ENCODE data around the gene RGS3.
A peak's percentile ranks its signal among the peaks of the same experiment; 100 is the strongest.

The RGS3 gene

GRCh38 chr9:113511856-113512761 is 48.6 kb downstream of the RGS3 start:
- ATAC-seq, result peak; percentile 64
- TF ChIP-seq CREB5 (CRISPR knock-in tag; IDR thresholded peaks at IDR 0.05; ENCODE audit: low read depth), result no peak

- no peak for TF ChIP-seq RARB (CRISPR knock-in tag; IDR thresholded peaks at IDR 0.05)
- no peak for TF ChIP-seq ZNF565 (CRISPR knock-in tag; conservative IDR thresholded peaks at IDR 0.05; ENCODE audit: low read depth)
- no peak for TF ChIP-seq GLIS3 (CRISPR knock-in tag; IDR thresholded peaks at IDR 0.05)
Measured at GRCh38 chr9:113513111-113513510, 49.6 kb downstream of the RGS3 start.

GRCh38 chr9:113513536-113513935 is 50.0 kb downstream of the RGS3 start:
- no peak for TF ChIP-seq PPARA (CRISPR knock-in tag; IDR thresholded peaks at IDR 0.05; ENCODE audit: borderline replicate concordance)
- no peak for TF ChIP-seq BACH2 (CRISPR knock-in tag; IDR thresholded peaks at IDR 0.05; ENCODE audit: borderline replicate concordance)
- no peak for TF ChIP-seq PATZ1 (CRISPR knock-in tag; IDR thresholded peaks at IDR 0.05; ENCODE audit: borderline replicate concordance)
- no peak for TF ChIP-seq TCF4 (CRISPR knock-in tag; IDR thresholded peaks at IDR 0.05; ENCODE audit: borderline replicate concordance)
- no peak for TF ChIP-seq ZNF70 (CRISPR knock-in tag; IDR thresholded peaks at IDR 0.05)
- TF ChIP-seq TSHZ2 (CRISPR knock-in tag; IDR thresholded peaks at IDR 0.05), result no peak
- no peak for TF ChIP-seq TOX (CRISPR knock-in tag; IDR thresholded peaks at IDR 0.05; ENCODE audit: borderline replicate concordance)
- no peak for TF ChIP-seq ZNF565 (CRISPR knock-in tag; conservative IDR thresholded peaks at IDR 0.05; ENCODE audit: low read depth)
- TF ChIP-seq SNAI2 (CRISPR knock-in tag; IDR thresholded peaks at IDR 0.05), result no peak
- TF ChIP-seq CSDC2 (CRISPR knock-in tag; IDR thresholded peaks at IDR 0.05), result no peak
- no peak for TF ChIP-seq RARB (CRISPR knock-in tag; IDR thresholded peaks at IDR 0.05)
- TF ChIP-seq ZFP30 (CRISPR knock-in tag; IDR thresholded peaks at IDR 0.05), result no peak
- TF ChIP-seq CSRNP3 (CRISPR knock-in tag; IDR thresholded peaks at IDR 0.05), result no peak
- TF ChIP-seq OSR1 (CRISPR knock-in tag; IDR thresholded peaks at IDR 0.05), result no peak
- no peak for TF ChIP-seq ESRRG (CRISPR knock-in tag; IDR thresholded peaks at IDR 0.05)
- TF ChIP-seq ZNF8 (CRISPR knock-in tag; IDR thresholded peaks at IDR 0.05), result no peak
- TF ChIP-seq ARNTL (CRISPR knock-in tag; IDR thresholded peaks at IDR 0.05; ENCODE audit: borderline replicate concordance, low read depth), result no peak
- TF ChIP-seq ISL1 (CRISPR knock-in tag; IDR thresholded peaks at IDR 0.05), result no peak
- TF ChIP-seq ZC3H10 (CRISPR knock-in tag; IDR thresholded peaks at IDR 0.05), result no peak
- no peak for ATAC-seq

More at GRCh38 chr9:113513111-113513510, 49.6 kb downstream of the RGS3 start:
- ATAC-seq, result no peak

GRCh38 chr9:113514061-113514460 is 50.5 kb downstream of the RGS3 start:
- TF ChIP-seq ZFP3 (CRISPR knock-in tag; IDR thresholded peaks at IDR 0.05) (no peak), RARB (CRISPR knock-in tag; IDR thresholded peaks at IDR 0.05) (no peak), ZNF8 (CRISPR knock-in tag; IDR thresholded peaks at IDR 0.05) (no peak), ZNF565 (CRISPR knock-in tag; conservative IDR thresholded peaks at IDR 0.05; ENCODE audit: low read depth) (no peak), ZC3H10 (CRISPR knock-in tag; IDR thresholded peaks at IDR 0.05) (no peak)
- ATAC-seq, result no peak
